T-helper 2 cell (primary cell): ENCODE results near the gene APBA2.

Experiments used
- DNase-seq, 5 experiments: peaks; one replicate each; pipeline versions ENCODE4 v3.0.0 to v3.0.0-alpha.2; 2012 to 2022

Gene APBA2

DNA sequence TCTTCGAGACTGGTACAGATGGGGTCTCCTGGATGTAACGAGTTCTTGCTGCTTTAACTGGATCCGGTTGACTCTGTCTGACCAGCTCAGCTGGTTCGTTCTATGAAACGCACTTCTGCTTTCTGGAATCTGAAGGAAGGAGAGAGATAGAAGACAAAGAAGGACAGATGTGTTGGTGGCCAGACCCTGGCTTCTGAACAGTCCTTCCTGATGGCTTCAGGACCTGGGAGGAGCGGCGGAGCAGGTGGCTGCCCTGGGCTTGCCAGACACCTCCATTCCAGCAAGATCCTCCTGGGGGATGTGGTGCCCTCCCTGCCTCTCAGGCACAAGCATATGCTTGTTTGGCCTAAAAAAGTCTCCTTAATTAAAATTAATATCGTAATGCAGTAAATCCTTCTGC is 99.9 kb downstream of the APBA2 start:
- DNase-seq = no peak

DNA sequence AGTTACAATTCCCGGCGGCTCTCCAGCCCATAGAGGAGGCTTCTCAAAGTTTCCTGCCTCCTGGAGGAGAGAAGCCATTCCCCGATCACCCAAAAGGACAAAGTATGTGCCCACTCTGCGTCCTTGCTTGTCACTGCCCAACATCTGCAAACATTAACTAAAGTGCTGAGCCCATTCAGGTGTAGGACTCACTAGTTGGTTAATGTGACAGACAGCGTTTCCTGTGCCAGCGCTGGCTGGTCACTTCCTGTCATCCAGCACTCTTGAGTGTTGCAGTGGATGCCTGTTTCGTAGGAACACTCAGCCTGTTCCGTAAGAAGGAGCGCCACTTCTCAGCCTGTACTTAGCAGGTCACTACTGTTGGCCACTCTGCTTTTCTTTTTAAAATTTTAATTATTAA is 100.3 kb downstream of the APBA2 start:
- DNase-seq = peak in 1 of 5 experiments; percentile 36

- no peak for DNase-seq
Observed at GRCh38 chr15:28986726-28987125, 101.0 kb downstream of the APBA2 start.

DNA sequence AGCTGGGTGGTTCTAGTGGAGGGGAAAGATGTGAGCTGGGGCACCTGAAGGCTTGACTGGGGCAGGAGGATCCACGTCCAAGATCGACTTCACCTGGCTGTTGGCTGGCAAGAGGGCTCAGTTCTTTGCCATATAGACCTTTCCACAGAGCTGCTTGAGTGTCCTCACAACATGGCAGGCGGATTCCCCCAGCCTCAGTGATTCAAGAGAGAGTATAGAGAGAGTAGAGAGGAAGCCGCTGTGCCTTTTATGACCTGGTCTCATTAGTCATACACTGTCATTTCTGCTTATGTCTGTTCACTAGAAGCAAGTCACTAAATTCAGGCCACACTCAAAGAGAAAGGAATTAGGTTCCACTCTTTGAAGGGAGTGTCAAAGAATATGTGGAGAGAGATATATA is 101.6 kb downstream of the APBA2 start:
- DNase-seq = no peak

DNA sequence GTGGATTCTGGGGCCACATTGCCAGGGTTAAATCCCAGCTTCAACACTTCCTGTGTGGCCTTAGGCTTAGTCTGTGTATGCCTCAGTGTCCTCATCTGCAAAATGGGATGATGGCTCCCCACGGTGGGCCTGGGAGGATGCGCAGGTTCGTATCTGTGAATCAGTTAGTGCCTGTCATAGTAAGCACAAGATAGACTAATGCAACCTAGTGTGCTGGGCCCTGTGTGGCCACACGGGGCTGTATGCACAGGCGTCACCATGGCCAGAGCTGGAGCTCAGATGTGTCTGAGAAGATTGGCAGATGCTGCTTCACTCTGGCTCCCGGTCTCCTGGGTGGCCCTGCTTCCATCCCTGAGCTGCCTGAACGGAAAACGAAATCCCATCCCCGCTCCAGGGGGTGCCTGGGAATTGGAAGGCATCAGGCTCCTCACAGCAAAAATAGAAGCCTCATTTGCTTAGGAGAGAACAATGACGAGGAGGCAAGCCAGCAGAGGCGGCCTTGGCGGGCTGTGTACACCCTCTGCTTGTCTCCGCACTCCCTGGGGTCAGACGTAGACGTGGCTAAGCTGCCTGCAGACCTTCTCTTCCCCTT is 103.6 kb downstream of the APBA2 start:
- DNase-seq = peak in 1 of 5 experiments; percentile 29

- DNase-seq = no peak
Observed at GRCh38 chr15:28989896-28990295, 104.1 kb downstream of the APBA2 start.

DNA sequence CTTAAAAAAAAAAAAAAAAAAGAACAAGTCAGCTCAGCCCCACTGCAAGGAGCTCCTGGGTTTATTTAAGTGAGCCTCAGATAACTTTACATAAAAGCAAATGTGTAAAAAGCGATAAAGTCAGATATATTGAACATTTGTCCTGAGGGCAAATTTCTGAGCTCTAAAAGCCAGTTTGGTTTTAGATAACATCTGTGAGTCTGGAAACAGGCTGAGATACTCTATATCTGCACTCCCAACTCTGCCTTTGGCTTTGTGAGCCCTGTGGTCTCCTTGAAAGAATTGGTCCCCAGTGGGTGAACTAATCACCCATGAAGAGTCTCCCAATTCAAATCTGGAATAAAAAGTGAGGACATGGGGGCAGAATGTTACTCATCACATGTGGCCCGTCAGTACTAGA is 104.6 kb downstream of the APBA2 start:
- no peak for DNase-seq

DNA sequence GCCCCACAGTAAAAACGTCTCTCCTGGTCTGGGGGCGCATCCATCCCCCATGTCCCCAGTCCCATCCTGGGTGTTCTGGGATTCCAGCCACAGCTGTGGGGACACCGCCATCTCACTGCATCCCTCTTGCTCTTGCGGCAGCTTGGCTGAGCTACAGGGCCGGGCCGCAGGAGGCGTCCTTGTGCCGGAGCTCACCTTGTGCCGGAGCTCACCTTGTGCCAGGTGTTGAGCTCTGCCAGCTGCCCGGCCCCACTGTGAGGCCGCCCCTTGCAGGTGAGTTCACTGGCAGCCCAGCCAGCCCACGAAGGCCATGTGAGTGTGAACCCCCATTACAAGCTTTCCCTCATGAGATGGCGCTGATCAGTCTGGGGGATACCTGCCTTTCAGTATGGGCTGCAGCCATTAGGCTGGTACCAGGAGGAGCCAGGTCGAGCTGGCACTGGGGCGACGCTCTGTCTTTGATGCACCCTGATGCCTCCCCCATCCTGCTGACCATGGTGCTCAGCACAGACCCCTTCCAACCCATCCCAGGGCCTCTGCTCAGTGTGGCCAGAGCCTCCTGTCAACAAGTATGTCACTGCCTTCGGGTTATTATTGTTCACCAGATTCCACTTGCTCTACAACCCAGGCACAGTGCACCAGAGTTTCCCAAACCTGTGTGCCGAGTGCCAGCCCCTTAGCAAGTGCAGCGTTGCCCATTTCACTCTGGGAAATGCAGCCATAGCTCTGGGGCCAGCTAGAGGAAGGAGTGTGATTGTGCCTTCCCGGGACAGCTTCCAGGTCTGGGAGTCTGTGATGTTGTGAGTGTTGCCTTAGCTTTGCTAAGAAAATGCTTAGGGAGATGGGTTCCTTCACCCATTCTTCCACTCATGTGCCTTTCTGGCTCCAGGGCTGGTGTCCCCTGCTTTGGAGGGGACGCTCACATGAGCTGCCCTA is 105.7 kb downstream of the APBA2 start:
- no peak for DNase-seq

DNA sequence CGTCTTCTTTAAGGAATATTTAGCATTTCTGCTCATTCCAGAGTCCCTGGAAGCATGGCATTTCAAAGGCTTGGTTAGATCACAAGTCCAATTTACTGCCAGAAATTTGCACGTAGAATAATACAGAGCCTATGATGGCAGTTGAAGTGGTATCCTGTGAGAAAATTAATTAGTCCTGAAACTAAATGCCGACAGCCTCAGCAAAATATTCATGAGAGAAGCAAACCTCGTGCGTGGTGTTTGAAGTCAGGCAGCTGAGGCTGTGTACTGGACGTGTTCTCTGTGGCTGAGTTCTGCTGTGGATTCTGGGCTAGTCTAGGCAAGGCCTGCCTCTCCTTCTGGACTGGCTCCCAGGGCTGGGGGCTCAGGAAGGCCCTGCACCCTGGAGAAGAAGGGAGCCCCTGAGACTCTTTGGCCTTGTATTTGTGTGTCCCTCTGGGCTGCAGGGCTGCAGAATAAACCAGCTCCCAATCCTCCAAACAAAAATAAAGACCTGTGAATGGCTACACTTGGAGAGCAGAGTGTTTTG is 106.6 kb downstream of the APBA2 start:
- no peak for DNase-seq

DNA sequence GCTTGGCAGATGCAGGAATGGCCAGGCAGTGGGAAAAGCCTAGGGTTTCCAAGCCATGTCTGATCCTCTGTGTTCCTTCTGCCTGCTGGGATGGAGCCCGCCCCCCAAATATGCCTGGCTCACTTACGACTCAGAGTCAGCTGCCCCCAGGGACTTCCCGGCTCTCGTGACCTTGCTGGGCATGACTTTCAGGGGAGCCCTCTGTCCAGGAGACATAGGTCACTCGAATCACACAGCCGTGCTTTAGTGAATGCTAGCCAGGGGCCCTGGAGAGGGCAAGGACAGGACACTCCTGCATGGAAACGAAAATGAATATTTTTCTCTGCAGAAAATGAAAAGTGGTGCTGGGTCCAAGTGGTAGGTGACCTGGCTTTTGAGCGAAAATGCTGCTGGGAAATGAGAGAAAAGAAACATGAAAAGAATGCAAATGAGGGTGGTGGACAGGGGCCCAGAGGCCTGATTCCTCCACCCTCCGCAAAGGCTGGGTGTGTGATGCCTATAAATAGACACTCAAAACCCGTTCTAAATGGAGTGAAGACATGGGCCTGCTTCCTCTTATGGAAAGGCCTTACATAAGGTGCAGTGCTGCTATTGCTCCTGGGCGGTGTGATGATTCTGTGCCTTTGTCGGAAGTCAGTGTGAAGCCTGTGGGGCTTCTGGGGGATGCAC is 107.4 kb downstream of the APBA2 start:
- DNase-seq = no peak

DNA sequence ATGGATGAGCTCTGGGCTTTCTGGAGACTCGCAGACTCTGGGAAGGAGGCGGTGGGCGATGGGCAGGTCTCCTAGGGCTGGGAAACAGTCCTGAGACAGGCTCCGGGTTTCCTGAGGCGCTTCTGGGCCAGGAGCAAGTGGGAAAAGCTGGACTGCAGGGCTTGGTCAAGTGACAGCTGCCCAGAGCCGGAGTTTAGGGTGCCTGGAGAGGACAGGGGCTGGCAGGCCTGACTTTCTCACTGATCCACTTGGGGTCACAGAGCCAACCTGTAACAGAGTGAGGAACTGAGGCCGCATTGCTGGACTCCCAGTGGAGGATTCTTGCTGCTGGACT is 107.9 kb downstream of the APBA2 start:
- DNase-seq = no peak

DNA sequence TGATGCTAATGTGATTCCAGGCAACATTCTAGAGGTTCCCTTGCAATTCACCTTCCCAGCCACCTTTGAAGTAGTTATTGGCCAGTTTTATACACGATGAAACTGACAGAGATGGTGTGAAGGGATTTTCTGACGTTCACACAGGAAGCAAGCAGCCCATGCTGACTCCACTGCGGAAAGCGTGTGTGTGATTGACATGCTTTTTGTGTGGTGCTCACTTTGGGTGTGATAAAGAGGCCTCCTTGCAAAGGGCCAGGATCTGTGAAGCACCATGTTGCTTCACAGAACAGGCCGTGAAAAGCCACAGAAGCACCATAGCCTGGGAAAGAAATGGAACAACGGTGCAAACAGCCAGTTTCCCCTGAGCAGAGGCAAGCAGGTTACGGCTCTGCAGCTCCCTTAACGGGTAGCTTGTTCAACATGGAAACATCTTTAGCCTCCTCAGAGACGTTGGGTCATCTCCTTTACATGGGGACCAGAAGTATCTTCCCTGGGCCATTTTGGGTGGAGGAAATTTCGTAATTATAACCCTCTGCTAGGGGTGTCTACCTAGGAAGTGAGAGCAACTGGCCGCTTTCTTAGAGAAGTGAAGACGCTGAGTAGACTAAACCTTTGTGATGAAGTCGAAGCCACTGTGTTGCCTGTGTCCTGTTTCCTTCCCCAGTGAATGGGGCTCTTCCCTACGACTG is 108.5 kb downstream of the APBA2 start:
- DNase-seq = peak in 1 of 5 experiments; percentile 10

GRCh38 chr15:28994831-28995596 is 109.2 kb downstream of the APBA2 start:
- DNase-seq = no peak

- DNase-seq = no peak
Observed at GRCh38 chr15:28995705-28996104, 109.9 kb downstream of the APBA2 start.

- no peak for DNase-seq
Observed at GRCh38 chr15:28996289-28996688, 110.5 kb downstream of the APBA2 start.

DNA sequence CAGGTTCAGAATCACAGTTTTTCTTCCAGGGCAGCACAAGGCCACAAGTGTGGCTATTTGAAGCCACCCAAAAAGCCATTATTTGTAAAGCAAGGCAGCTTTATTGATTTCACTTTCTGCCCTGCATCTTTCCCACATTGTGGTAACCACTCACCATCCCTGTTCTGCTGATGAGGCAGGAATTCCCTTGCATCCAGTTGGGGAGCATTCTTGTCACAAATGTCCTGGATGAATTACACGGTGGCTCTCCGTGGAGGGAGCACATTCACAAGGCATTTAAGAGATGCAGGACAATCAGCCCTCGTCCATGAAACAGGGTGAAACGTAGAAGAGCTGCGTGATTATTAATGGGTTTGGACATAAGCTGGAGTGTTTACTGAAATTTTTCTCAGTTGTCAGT is 111.2 kb downstream of the APBA2 start:
- no peak for DNase-seq

DNA sequence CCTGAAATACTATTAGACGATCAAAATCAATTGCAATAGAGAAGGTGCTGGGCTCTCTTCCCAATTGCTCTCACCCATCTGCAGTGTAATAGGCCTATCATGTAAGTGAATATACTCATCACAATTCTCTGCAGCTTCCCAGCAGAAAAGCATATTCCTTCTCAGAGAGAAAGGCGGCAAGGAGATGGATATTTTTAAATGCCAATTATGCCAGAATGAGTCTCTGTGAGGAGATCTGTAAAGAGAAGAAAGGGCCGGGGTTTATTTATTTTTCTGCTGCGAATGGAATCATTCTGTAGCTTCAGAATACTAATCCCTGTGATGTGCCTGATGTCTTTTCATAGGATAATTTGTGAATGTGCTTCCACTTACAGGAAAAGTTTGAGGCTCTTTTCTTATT is 112.0 kb downstream of the APBA2 start:
- no peak for DNase-seq

GRCh38 chr15:28998511-28998910 is 112.7 kb downstream of the APBA2 start:
- DNase-seq = peak in 1 of 5 experiments; percentile 4

- DNase-seq = no peak
Observed at GRCh38 chr15:29003191-29003839, 117.5 kb downstream of the APBA2 start.

GRCh38 chr15:29003840-29004233 is 118.1 kb downstream of the APBA2 start:
- DNase-seq = no peak

DNA sequence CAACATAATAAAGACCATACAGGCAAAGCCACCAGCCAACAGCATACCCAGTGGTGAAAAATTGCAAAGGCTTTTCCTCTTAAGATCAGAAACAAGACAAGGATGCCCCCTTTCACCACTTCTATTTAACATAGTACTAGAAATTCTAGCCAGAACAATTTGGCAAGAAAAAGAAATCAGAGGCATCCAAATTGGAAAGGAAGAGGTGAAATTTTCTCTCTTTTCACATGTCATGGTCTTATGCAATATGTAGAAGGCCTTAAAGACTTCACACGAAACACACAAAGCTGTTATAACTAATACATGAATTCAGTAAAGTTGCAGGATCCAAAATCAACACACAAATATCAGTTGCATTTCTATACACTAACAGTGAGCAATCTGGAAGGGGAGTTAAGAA is 120.2 kb downstream of the APBA2 start:
- DNase-seq = no peak

DNA sequence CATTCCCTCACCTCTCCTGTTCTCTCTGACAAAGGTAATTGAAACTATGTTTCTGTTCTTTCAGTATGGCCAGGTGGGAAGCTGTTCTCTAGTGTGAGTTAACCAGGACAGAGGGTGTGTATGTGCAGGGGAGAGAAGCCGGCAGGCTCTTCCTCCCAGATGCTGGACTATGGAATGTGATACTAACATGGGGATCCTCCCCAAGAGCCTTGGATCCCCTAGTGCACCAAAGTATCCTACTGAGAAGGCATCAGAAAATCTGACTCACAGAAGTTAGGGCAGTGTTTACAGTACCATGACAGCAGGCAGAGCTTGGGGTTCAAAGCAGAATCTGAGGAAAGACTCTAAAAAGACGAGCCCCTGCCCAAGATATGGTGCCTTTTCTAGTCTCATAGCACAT is 123.1 kb downstream of the APBA2 start:
- DNase-seq = no peak
